ENCODE measurements around the gene SPOCD1. TPM values are rescaled to one million over a fixed set of nuclear protein-coding genes. Genes with fewer than 3 reads are reported as not detected.

SPOCD1 gene
- polyA plus RNA-seq, 4 donors = 0.22 to 0.34 (median 0.26) TPM

DNA sequence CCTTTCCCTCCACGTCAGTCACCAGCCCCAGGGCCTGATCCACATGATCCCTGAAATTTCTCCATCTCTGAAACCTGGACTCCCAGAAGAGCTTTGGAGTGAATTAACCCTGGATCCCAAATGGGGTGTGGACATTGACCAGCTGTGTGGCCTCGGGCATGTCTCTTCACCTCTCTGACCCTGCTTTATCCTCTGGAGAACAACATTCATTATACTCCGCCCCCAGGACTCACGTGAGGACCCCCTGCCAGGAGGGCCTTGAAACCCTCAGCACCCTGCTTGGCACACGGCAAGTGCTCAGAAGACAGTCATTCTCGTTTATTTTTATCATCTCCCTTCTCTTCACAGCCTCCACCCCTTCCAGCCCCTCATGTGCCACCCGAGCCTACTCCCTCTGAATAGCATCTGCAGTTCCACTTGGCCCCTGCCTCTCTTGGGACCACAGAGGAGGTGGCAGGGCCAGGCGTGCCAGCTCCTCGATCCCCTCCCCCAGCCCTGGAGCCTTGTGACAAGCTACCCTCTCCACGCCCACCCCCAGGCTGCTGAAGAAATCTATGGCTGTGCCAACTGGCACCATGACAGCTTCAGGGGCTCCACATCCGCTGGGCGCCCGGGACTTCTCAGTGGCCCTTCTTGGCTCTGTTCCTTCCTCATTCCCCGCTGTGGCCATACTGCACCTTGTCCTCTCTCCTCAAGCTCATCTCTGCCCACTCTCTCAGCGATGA, 69.7 kb downstream of the SPOCD1 start:
- no peak for DNase-seq (ENCODE audit: low read depth in 4 of 4, low spot score in 3 of 4)

DNA sequence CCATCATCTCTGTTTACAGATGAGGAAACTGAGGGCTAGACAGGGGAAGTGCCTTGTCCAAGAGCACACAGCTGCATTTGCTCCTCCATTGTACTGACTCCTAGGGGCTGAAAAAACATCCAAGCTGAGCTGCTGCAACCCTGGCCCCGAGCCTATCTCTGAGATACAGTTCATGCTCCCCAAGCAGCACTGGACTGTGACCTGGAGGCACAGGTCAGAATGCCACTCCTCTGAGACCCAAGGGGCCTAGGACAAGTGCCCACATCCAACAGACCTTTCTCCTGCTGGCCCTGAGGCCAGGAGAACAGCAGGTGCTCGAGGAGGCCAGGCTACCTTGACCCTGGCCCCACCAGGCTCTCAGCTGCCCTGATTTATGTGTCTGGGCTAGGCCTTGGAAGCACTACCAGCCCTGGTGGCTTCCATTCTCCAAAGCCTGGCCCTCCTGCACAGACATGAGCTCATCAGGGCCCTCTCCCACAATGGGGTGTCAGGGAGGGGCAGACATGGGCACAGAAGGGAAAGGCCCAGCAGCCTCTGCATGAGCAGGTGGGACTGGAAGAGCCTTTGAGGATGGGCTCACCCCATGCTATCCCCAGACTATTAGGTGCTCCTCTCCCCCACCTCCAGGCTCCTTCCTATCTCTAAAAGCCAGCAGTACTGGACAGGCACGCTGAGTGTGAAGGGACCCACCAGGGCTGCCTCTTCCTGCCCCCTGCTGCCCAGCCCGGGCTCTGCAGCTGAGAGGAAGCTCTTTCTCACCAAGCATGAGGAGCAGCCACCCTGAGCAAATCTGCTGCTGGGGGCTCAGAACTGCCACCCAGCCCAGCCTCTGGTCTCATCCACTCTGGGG, 70.5 kb downstream of the SPOCD1 start:
- DNase-seq (ENCODE audit: low read depth in 4 of 4, low spot score in 3 of 4) = no peak

DNA sequence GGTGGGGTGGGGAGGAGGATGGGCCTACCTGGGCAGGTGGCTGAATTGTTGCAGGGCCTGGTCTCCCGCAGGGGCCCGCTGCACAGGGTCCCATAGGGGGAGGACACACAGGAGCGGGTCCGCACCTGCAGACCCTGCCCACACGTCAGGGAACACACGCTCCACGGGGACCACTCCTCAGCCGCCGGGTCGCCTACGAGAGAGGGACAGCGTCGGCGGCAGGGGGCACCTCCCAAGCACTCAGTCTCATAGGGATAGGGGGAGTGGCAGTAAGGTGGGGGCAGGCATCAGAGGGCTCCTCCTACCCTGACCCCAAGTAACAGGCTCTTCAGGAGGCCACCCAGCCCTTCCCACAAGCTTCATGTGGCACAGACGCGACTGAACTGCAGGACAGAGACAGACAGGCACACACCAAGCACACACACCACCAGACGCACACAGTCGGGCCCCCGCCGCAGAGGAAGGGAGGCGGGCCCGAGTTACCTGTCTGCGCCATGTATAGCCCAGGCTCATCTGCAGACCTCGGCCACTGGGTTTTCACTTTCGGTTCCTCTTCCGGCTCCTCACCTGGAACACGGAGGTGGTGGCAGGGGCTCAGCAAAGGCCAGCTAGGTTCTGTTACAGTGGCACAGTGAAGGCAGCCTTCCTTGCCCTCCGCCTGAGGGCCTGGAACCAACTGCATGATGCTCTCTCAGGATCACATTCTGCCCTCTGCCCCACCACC, 71.5 kb downstream of the SPOCD1 start:
- no peak for DNase-seq (ENCODE audit: low read depth in 4 of 4, low spot score in 3 of 4)

DNA sequence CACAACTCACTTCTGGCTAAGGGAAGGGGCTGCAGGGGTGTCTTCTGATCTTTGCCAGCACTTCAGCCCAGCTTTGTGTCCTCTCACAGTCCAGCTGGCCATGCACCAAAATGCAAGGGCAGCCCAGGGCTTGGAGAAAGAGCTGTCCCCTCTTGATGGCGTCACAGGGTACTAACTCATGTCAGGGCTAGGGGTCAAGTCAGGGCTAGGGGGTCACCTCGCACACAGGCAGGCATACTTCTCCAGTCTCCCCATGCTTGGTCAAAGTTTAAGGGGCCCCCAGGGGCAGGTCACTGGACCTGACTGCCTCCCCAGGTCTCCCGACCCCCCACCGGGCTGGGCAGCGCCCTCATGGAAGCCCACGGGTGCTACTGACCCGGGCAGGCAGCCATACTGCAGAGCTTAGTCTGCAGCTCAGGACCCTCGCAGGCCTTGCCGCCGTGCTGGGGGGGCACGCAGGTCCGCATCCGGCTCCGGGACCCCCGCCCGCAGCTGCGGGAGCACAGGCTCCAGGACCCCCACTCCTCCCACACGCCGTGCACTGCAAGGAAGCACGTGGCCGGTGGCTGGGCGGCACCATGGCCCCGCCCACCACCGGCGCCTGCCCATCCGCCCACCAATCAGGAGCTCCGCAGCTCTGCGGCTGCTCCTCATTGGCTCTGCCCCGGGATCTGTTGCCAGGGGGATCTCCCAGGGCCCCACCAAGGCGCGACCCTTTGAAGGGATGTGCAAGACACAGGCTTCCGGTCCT, 73.2 kb downstream of the SPOCD1 start:
- no peak for DNase-seq (ENCODE audit: low read depth in 4 of 4, low spot score in 3 of 4)

Other genes starting within 250 kb of the SPOCD1 start
- gene TINAGL1, start 239.5 kb downstream of the SPOCD1 start, polyA plus RNA-seq (ENCODE audit: insufficient read length in 4 of 4) = 10 to 100 TPM; 38.5 to 51.0 (median 44.1) TPM
- gene HCRTR1, start 198.3 kb downstream of the SPOCD1 start, polyA plus RNA-seq (ENCODE audit: insufficient read length in 4 of 4) = under 1 TPM in 3 of 4 donors, not detected in 1; 0.18 to 0.31 (median 0.19) TPM
- gene PEF1, start 171.1 kb downstream of the SPOCD1 start, polyA plus RNA-seq (ENCODE audit: insufficient read length in 4 of 4) = 10 to 100 TPM; 75.5 to 83.0 (median 79.1) TPM
- gene COL16A1, start 112.0 kb downstream of the SPOCD1 start, polyA plus RNA-seq (ENCODE audit: insufficient read length in 4 of 4) = 10 to 100 TPM; 45.0 to 56.2 (median 49.2) TPM
- 10 to 100 TPM; 11.4 to 20.3 (median 12.2) TPM for gene ADGRB2, start 51.7 kb downstream of the SPOCD1 start, polyA plus RNA-seq (ENCODE audit: insufficient read length in 4 of 4)
- gene PTP4A2, start 122.3 kb upstream of the SPOCD1 start, polyA plus RNA-seq (ENCODE audit: insufficient read length in 4 of 4) = 100 to 1,000 TPM; 212 to 247 (median 238) TPM
- 100 to 1,000 TPM; 258 to 297 (median 282) TPM for gene KHDRBS1, start 197.8 kb upstream of the SPOCD1 start, polyA plus RNA-seq (ENCODE audit: insufficient read length in 4 of 4)

All from right renal pelvis (tissue), 4 donors.